ENCODE measurements around the gene XIRP2.

The XIRP2 gene

GRCh38 chr2:167142554-167142953 is 254.3 kb downstream of the XIRP2 start:
- no peak for TF ChIP-seq CTCF (conservative IDR thresholded peaks at IDR 0.05; ENCODE audit: control insufficient read depth, insufficient read depth, low read depth, low read length)
- no peak overlapping the region for H3K4me3 ChIP-seq (ENCODE audit: control insufficient read depth, low read depth, low read length)
- DNase-seq (ENCODE audit: low read depth) = no peak

- no peak overlapping the region for H3K4me3 ChIP-seq (ENCODE audit: control insufficient read depth, low read depth, low read length)
- no peak for TF ChIP-seq CTCF (conservative IDR thresholded peaks at IDR 0.05; ENCODE audit: control insufficient read depth, insufficient read depth, low read depth, low read length)
- DNase-seq (ENCODE audit: low read depth) = peak; percentile 79
Measured at GRCh38 chr2:167144179-167144898, 256.1 kb downstream of the XIRP2 start.

GRCh38 chr2:167147271-167147941 is 259.1 kb downstream of the XIRP2 start:
- DNase-seq (ENCODE audit: low read depth) = no peak
- H3K4me3 ChIP-seq (ENCODE audit: control insufficient read depth, low read depth, low read length) = no peak overlapping the region
- no peak for TF ChIP-seq CTCF (conservative IDR thresholded peaks at IDR 0.05; ENCODE audit: control insufficient read depth, insufficient read depth, low read depth, low read length)

DNA sequence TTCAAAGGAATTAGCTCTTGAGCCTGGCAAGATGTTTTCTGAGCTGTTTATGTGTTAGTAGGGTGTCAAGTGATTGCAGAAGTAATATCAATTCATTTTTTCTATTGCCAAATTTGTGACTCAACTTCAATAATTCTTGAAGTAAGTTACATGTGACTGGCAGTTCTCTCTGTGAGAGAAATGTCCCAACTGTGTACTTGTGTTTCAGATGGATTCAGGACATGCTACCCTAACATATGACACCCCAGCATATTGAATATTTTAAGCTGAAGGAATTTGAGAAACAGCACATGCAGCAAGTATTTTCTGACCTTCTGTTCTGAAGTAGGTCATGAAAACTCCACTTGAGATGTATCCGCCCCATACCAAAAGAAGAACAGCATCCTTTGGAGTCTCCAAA is 263.6 kb downstream of the XIRP2 start:
- H3K4me3 ChIP-seq (ENCODE audit: control insufficient read depth, low read depth, low read length) = no peak overlapping the region
- DNase-seq (ENCODE audit: low read depth) = no peak
- TF ChIP-seq CTCF (conservative IDR thresholded peaks at IDR 0.05; ENCODE audit: control insufficient read depth, insufficient read depth, low read depth, low read length) = no peak

DNA sequence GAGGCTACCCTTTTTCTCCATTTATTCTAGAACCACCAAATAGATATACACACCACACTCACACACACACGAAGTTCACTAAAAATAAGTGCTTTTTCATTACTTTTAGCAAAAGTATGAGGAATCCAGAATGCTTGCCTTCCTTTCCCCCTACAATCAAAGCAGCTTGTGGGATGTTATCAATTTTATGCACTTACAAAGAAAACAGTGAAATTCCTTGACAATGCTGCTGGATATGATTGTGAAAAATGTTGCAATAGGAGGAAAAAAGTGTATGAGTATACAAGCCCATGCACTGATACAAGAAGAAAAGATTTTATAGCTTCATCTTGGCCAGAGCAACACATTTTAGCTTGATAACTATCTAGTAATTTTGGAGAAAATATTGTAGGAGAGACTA is 269.2 kb downstream of the XIRP2 start:
- DNase-seq (ENCODE audit: low read depth) = no peak
- no peak for TF ChIP-seq CTCF (conservative IDR thresholded peaks at IDR 0.05; ENCODE audit: control insufficient read depth, insufficient read depth, low read depth, low read length)
- H3K4me3 ChIP-seq (ENCODE audit: control insufficient read depth, low read depth, low read length) = no peak overlapping the region

DNA sequence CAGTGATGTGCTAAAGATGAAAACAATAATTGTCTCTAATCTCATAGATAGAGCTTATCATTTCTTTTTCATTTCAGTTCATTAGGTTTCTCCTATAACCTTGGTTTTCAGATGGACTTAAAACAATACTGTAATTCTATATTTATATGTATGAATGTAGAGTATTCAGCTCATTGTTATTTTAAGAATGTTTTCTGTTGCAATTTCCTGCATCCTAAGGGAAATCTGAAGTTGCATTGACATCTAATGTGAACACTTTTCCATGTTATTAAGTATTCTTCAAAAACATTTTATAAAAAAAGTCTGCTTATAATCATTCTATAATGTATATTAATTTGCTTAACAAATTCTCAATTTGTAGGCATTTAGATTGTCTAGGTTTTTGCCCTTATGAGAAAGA is 288.9 kb downstream of the XIRP2 start:
- no peak for TF ChIP-seq CTCF (conservative IDR thresholded peaks at IDR 0.05; ENCODE audit: control insufficient read depth, insufficient read depth, low read depth, low read length)
- peak; percentile 31 for DNase-seq (ENCODE audit: low read depth)
- no peak overlapping the region for H3K4me3 ChIP-seq (ENCODE audit: control insufficient read depth, low read depth, low read length)

All from fibroblast of mammary gland (primary cell).